Endodermal cell (in vitro differentiated cells): ENCODE results near the gene LRIG3. TPM values are rescaled to one million over a fixed set of nuclear protein-coding genes. Genes with fewer than 3 reads are reported as not detected.
A peak's percentile ranks its signal among the peaks of the same experiment; 100 is the strongest.

Experiments
- DNase-seq: peaks from one replicate; pipeline ENCODE4 v3.0.0-alpha.2; 2017
- H3K27ac ChIP-seq: 2 replicates; pipeline ENCODE4 v1.5.1; 2013; ENCODE audit warnings: mild to moderate bottlenecking, low read depth, low read length, moderate library complexity
- H3K27me3 ChIP-seq: 2 replicates; pipeline ENCODE4 v1.6.1; 2013; ENCODE audit warnings: mild to moderate bottlenecking, low read length, moderate library complexity; ENCODE audit not compliant: insufficient read depth, control insufficient read depth, poor library complexity, severe bottlenecking
- H3K36me3 ChIP-seq: 2 replicates; pipeline ENCODE4 v1.7.0; 2013; ENCODE audit warnings: mild to moderate bottlenecking, low read length, moderate library complexity; ENCODE audit not compliant: control insufficient read depth, insufficient read depth
- H3K4me1 ChIP-seq: one replicate; pipeline ENCODE4 v1.7.0; 2013; ENCODE audit warnings: low read length; ENCODE audit not compliant: control insufficient read depth, insufficient read depth
- H3K4me3 ChIP-seq: 2 replicates; pipeline ENCODE4 v1.5.1; 2013; ENCODE audit warnings: mild to moderate bottlenecking, low read length, moderate library complexity
- H3K9ac ChIP-seq: 2 replicates; pipeline ENCODE4 v1.6.1; 2013; ENCODE audit warnings: mild to moderate bottlenecking, low read length, moderate library complexity; ENCODE audit not compliant: poor library complexity, severe bottlenecking; ENCODE audit errors: extremely low read depth
- H3K9me3 ChIP-seq: 2 replicates; pipeline ENCODE4 v1.6.1; 2013; ENCODE audit warnings: mild to moderate bottlenecking, low read length, moderate library complexity; ENCODE audit not compliant: control insufficient read depth
- H3K27ac Mint-ChIP-seq: 2 replicates; pipeline ENCODE4 v1.8.0; 2020; ENCODE audit warnings: mixed read lengths
- H3K27me3 Mint-ChIP-seq: 2 replicates; pipeline ENCODE4 v1.8.0; 2021; ENCODE audit warnings: mild to moderate bottlenecking, mixed read lengths; ENCODE audit not compliant: insufficient read depth
- H3K36me3 Mint-ChIP-seq: 2 replicates; pipeline ENCODE4 v1.8.0; 2020; ENCODE audit warnings: low read depth, mixed read lengths
- H3K4me1 Mint-ChIP-seq: 2 replicates; pipeline ENCODE4 v1.8.0; 2020; ENCODE audit warnings: mixed read lengths
- H3K4me3 Mint-ChIP-seq: 2 replicates; pipeline ENCODE4 v1.8.0; 2020; ENCODE audit warnings: mild to moderate bottlenecking, moderate library complexity, mixed read lengths
- H3K9me3 Mint-ChIP-seq: 2 replicates; pipeline ENCODE4 v1.8.0; 2020; ENCODE audit warnings: mild to moderate bottlenecking, mixed read lengths
- CTCF ChIP-seq: fragments of 200-600 bp; sonication (generic); conservative IDR thresholded peaks from 2 replicates; pipeline ENCODE4 v1.5.0; 2021; ENCODE audit warnings: antibody characterized with exemption, mild to moderate bottlenecking
- WGBS, 2 experiments: methylation state at CpG; one replicate each; pipeline versions ENCODE4 v1.1.5 to v1.1.7; 2013; ENCODE audit warnings: missing lambda C conversion rate in 2 of 2, mixed read lengths in 1 of 2; ENCODE audit not compliant: insufficient coverage in 1 of 2, insufficient read length in 1 of 2; 5-methylcytosine and 5-hydroxymethylcytosine counted together
- total RNA-seq, 2 donors: library from RNA; stranded (reverse); fragmentation: NEBNext Ultra II Directional in 1 of 2; extraction: Animal tissue kit (Norgen Biotek cat#: 25700) in 1 of 2; gene quantifications; 2 replicates in 1 of 2; 3 replicates in 1 of 2; pipeline ENCODE4 v1.2.1, GENCODE V29; 2021

LRIG3 gene
- total RNA-seq, 2 donors from 2014 or later: 196 to 367 TPM

- Mint-ChIP-seq H3K36me3 (peaks cover 91% of the 10 kb centered on the region), H3K4me3 (no peak overlapping the region), H3K27ac (no peak overlapping the region), H3K4me1 (peaks cover 44% of the 10 kb centered on the region), H3K27me3 (no peaks in the 10 kb centered on the region), H3K9me3 (no peaks in the 10 kb centered on the region)
- Histone ChIP-seq H3K9ac (peak overlapping the region; percentile 40), H3K4me3 (peak overlapping the region; percentile 19), H3K36me3 (peaks cover 99% of the 10 kb centered on the region), H3K4me1 (peaks cover 27% of the 10 kb centered on the region), H3K9me3 (no peaks in the 10 kb centered on the region), H3K27me3 (no peaks in the 10 kb centered on the region), H3K27ac (peak overlapping the region; percentile 30)
- no peak for TF ChIP-seq CTCF
- 96 to 100% methylated on average over 2 to 3 of the region's 4 CpGs for WGBS, 2 experiments
- DNase-seq: no peak
Measured at GRCh38 chr12:58884916-58885315, 35.4 kb downstream of the LRIG3 start.

GRCh38 chr12:58883576-58884334 lies 36.5 kb downstream of the LRIG3 start:
- no peaks in the 10 kb centered on the region for H3K27me3 Mint-ChIP-seq
- Histone ChIP-seq H3K9me3 (no peaks in the 10 kb centered on the region), H3K27ac (peak overlapping the region; percentile 30), H3K9ac (peak overlapping the region; percentile 40), H3K27me3 (no peaks in the 10 kb centered on the region), H3K4me3 (no peak overlapping the region), H3K36me3 (peaks cover 99% of the 10 kb centered on the region), H3K4me1 (peaks cover 26% of the 10 kb centered on the region)
- DNase-seq: no peak
- H3K4me1 Mint-ChIP-seq: peaks cover 35% of the 10 kb centered on the region
- 83 to 95% methylated on average over 2 to 3 of the region's 3 CpGs for WGBS, 2 experiments
- H3K4me3 Mint-ChIP-seq: no peak overlapping the region
- peak overlapping the region; percentile 49 for H3K27ac Mint-ChIP-seq
- no peak for TF ChIP-seq CTCF
- H3K36me3 Mint-ChIP-seq: peaks cover 91% of the 10 kb centered on the region
- no peaks in the 10 kb centered on the region for H3K9me3 Mint-ChIP-seq

GRCh38 chr12:58882826-58883225 lies 37.5 kb downstream of the LRIG3 start:
- Histone ChIP-seq H3K27ac (no peak overlapping the region), H3K36me3 (peaks cover 100% of the 10 kb centered on the region), H3K4me3 (no peak overlapping the region), H3K4me1 (peaks cover 19% of the 10 kb centered on the region), H3K9me3 (no peaks in the 10 kb centered on the region), H3K9ac (no peak overlapping the region), H3K27me3 (no peaks in the 10 kb centered on the region)
- H3K27me3 Mint-ChIP-seq: no peaks in the 10 kb centered on the region
- H3K4me3 Mint-ChIP-seq: no peak overlapping the region
- TF ChIP-seq CTCF: no peak
- DNase-seq: peak; percentile 69
- no peaks in the 10 kb centered on the region for H3K9me3 Mint-ChIP-seq
- H3K4me1 Mint-ChIP-seq: peaks cover 29% of the 10 kb centered on the region
- H3K27ac Mint-ChIP-seq: no peak overlapping the region
- peaks cover 91% of the 10 kb centered on the region for H3K36me3 Mint-ChIP-seq
- 92% methylated on average over 2 of the region's 2 CpGs; no CpG with 5 or more reads in 1 of the 2 experiments for WGBS, 2 experiments
